Stimulated activated CD8-positive, alpha-beta memory T cell treated with anti-CD3 and anti-CD28 coated beads, Interleukin-2, amount 100 ng/mL, for 48 hours (primary cell): ENCODE measurements around the gene AIMP2.
"Not testable (repeated sequence)": the region's sequence is repeated elsewhere in the genome, so short reads cannot be mapped to it uniquely, and the experiment has no call there.

Source experiments
- DNase-seq, 2 donors: peaks; one replicate each; pipeline ENCODE4 v3.0.0-alpha.2; 2020; ENCODE audit warnings: low read depth in 2 of 2

Gene AIMP2

GRCh38 chr7:6008668-6009611, at the start of gene AIMP2, which contains the start of gene PMS2:
Gene AIMP2 (plus strand): TSS chr7:6009272. CDS start chr7:6009364, 92 bp downstream.
Gene PMS2 (minus strand): TSS chr7:6009049. CDS start chr7:6009019, 30 bp downstream.
- DNase-seq, result peak; percentile 90 to 96

GRCh38 chr7:5963205-5963604, 45.9 kb upstream of the AIMP2 start:
- not testable (repeated sequence) for DNase-seq

GRCh38 chr7:5963810-5964209, 45.3 kb upstream of the AIMP2 start:
- not testable (repeated sequence) for DNase-seq

GRCh38 chr7:5970347-5970911, 38.6 kb upstream of the AIMP2 start, which contains the start of gene RSPH10B:
Gene RSPH10B (minus strand): TSS chr7:5970689. CDS start chr7:5967116, 3,573 bp downstream.
- DNase-seq, result not testable (repeated sequence)

- DNase-seq, result not testable (repeated sequence)
Observed at GRCh38 chr7:5973580-5973979, 35.5 kb upstream of the AIMP2 start.

GRCh38 chr7:5979680-5980314, 29.3 kb upstream of the AIMP2 start:
- DNase-seq, result not testable (repeated sequence)

- not testable (repeated sequence) for DNase-seq
Observed at GRCh38 chr7:5987061-5987460, 22.0 kb upstream of the AIMP2 start.

GRCh38 chr7:5997210-5997808, 11.8 kb upstream of the AIMP2 start:
- no peak for DNase-seq

- no peak for DNase-seq
Observed at GRCh38 chr7:6007386-6007785, 1.7 kb upstream of the AIMP2 start.

GRCh38 chr7:6007835-6008590, 1.1 kb upstream of the AIMP2 start:
- DNase-seq, result not testable (repeated sequence)

GRCh38 chr7:6010370-6010769, 1.3 kb downstream of the AIMP2 start:
- DNase-seq, result not testable (repeated sequence)

GRCh38 chr7:6011541-6011940, 2.5 kb downstream of the AIMP2 start:
- DNase-seq, result no peak

GRCh38 chr7:6012355-6013104, 3.5 kb downstream of the AIMP2 start:
- DNase-seq, result no peak

- DNase-seq, result no peak
Observed at GRCh38 chr7:6015917-6016652, 7.0 kb downstream of the AIMP2 start.

- no peak for DNase-seq
Observed at GRCh38 chr7:6016653-6016966, 7.5 kb downstream of the AIMP2 start.

GRCh38 chr7:6020371-6021286, 11.6 kb downstream of the AIMP2 start:
- DNase-seq, result no peak

- DNase-seq, result no peak
Observed at GRCh38 chr7:6022707-6023106, 13.6 kb downstream of the AIMP2 start.

- no peak for DNase-seq
Observed at GRCh38 chr7:6023974-6024435, 14.9 kb downstream of the AIMP2 start.
